Smooth muscle cell (in vitro differentiated cells): ENCODE measurements around the gene FER1L5. TPM values are rescaled to one million over a fixed set of nuclear protein-coding genes. Genes with fewer than 3 reads are reported as not detected.

ENCODE experiments used
- DNase-seq: peaks from one replicate; lab custom pipeline; 2025; ENCODE audit not compliant: unreplicated experiment; lab: John Stamatoyannopoulos, UW
- H2AFZ ChIP-seq: fragments of 200-600 bp; sonication (generic); 2 replicates; pipeline ENCODE4 v1.6.0; 2016; ENCODE audit warnings: antibody characterized with exemption, low read depth, mild to moderate bottlenecking
- H3F3A ChIP-seq: fragments of 200-600 bp; sonication (generic); 2 replicates; pipeline ENCODE4 v1.6.0; 2017; ENCODE audit warnings: antibody characterized with exemption, low read depth
- H3K27ac ChIP-seq: fragments of 200-600 bp; sonication (generic); 2 replicates; pipeline ENCODE4 v1.5.1; 2016; ENCODE audit warnings: low read depth, mild to moderate bottlenecking
- H3K27me3 ChIP-seq: fragments of 200-600 bp; sonication (generic); 2 replicates; pipeline ENCODE4 v1.6.1; 2016; ENCODE audit warnings: low read depth, mild to moderate bottlenecking
- H3K36me3 ChIP-seq: fragments of 200-600 bp; sonication (generic); 2 replicates; pipeline ENCODE4 v1.5.1; 2016; ENCODE audit warnings: low read depth
- H3K4me1 ChIP-seq: fragments of 200-600 bp; sonication (generic); 2 replicates; pipeline ENCODE4 v1.5.1; 2016; ENCODE audit warnings: low read depth
- H3K4me2 ChIP-seq: fragments of 200-600 bp; sonication (generic); 2 replicates; pipeline ENCODE4 v1.6.0; 2016; ENCODE audit warnings: mild to moderate bottlenecking
- H3K4me3 ChIP-seq: fragments of 200-600 bp; sonication (generic); 2 replicates; pipeline ENCODE4 v1.5.1; 2016; ENCODE audit warnings: mild to moderate bottlenecking
- H3K79me2 ChIP-seq: fragments of 200-600 bp; sonication (generic); 2 replicates; pipeline ENCODE4 v1.6.0; 2016; ENCODE audit warnings: low read depth, mild to moderate bottlenecking
- H3K9ac ChIP-seq: fragments of 200-600 bp; sonication (generic); 2 replicates; pipeline ENCODE4 v1.6.0; 2016; ENCODE audit warnings: low read depth
- H3K9me3 ChIP-seq: fragments of 200-600 bp; sonication (generic); replicated peaks from 2 replicates; pipeline ENCODE4 v1.5.1; 2016; ENCODE audit warnings: low read depth
- H4K20me1 ChIP-seq: fragments of 200-600 bp; sonication (generic); 2 replicates; pipeline ENCODE4 v1.6.0; 2016; ENCODE audit warnings: low read depth
- WGBS: methylation state at CpG from one replicate; pipeline ENCODE4 v1.1.7; 2016; ENCODE audit warnings: low lambda C conversion rate; 5-methylcytosine and 5-hydroxymethylcytosine counted together
- polyA plus RNA-seq: library from polyadenylated mRNA; unstranded; fragments of >200 nt; fragmentation: Nextera tagmentation; extraction: Ambion mirVana; gene quantifications from 2 replicates; pipeline ENCODE4 v1.2.1, GENCODE V29; 2016
- total RNA-seq: library from RNA; depleted of rRNA; stranded (reverse); fragments of >200 nt; gene quantifications from 2 replicates; pipeline ENCODE4 v1.2.3, GENCODE V29; 2014
- TF ChIP-seq, protein P1 (sequence below): fragments of 200-600 bp; sonication (generic); IDR thresholded peaks from 2 replicates; pipeline ENCODE4 v1.5.1; 2017; ENCODE audit warnings: borderline replicate concordance, mild to moderate bottlenecking, antibody characterized with exemption; ENCODE audit not compliant: insufficient read depth, poor library complexity, severe bottlenecking

The FER1L5 gene
- total and polyA plus RNA-seq, 2 experiments from 2014 or later, result not detected

DNA sequence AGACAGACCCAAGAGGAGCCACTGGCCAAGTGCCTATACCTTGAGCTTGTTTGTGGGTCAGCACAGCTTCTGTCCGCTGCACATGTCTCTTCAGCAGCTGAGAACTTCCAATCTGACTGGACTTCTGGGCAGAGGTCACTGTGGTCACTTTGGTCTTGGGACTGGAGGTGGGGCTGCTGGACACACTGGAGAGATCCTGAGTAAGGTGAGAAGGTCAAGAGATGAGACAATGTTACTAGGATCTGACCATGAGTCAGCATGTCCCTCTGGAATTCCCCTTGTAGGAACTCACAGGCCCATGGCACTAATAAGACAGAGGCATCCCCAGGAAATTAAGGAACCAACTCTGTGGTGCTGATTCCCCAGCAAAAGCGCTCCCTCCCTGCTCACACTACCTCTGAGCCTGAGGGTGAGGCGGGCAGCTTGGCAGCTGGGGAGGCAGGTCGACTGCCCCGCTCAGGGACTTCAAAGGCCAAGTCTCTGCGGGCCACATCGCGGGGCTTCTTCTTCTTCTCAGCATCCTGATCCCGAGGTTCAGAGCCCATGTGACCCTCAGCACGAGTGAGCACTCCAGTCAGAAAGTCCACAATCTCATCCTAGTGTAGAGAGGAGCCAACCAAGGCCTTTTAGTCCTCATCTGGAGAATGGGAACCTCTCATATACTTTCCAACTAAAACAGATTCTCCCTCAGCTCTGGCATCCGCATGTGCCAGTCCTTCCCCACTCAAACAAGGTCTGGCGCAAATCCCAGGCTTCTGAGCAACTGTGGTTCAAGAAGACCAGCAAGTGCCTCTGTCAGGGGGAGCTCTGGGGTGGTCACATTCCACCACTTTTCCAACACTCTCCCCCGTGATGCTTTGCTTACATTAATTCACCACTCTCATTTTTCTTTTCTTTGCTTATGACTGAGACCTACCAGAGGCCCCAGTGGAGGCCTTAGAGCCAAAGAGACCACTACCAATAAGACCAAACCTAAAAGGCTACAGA is 33.8 kb upstream of the FER1L5 start:
- no peaks in the 10 kb centered on the region for H3K4me1 ChIP-seq
- 96% methylated on average over 13 of the region's 13 CpGs for WGBS
- no peak overlapping the region for H3K4me2 ChIP-seq
- DNase-seq, result no peak
- TF ChIP-seq, protein P1, sequence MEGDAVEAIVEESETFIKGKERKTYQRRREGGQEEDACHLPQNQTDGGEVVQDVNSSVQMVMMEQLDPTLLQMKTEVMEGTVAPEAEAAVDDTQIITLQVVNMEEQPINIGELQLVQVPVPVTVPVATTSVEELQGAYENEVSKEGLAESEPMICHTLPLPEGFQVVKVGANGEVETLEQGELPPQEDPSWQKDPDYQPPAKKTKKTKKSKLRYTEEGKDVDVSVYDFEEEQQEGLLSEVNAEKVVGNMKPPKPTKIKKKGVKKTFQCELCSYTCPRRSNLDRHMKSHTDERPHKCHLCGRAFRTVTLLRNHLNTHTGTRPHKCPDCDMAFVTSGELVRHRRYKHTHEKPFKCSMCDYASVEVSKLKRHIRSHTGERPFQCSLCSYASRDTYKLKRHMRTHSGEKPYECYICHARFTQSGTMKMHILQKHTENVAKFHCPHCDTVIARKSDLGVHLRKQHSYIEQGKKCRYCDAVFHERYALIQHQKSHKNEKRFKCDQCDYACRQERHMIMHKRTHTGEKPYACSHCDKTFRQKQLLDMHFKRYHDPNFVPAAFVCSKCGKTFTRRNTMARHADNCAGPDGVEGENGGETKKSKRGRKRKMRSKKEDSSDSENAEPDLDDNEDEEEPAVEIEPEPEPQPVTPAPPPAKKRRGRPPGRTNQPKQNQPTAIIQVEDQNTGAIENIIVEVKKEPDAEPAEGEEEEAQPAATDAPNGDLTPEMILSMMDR, result no peak
- H3K27ac ChIP-seq, result no peak overlapping the region
- H3K4me3 ChIP-seq, result no peak overlapping the region
- no peaks in the 10 kb centered on the region for H3K9me3 ChIP-seq
- no peaks in the 10 kb centered on the region for H4K20me1 ChIP-seq
- H2AFZ ChIP-seq, result no peak overlapping the region
- H3K9ac ChIP-seq, result no peak overlapping the region
- H3K27me3 ChIP-seq, result no peaks in the 10 kb centered on the region
- no peaks in the 10 kb centered on the region for H3K79me2 ChIP-seq
- H3F3A ChIP-seq, result no peaks in the 10 kb centered on the region
- H3K36me3 ChIP-seq, result peaks cover 8% of the 10 kb centered on the region

DNA sequence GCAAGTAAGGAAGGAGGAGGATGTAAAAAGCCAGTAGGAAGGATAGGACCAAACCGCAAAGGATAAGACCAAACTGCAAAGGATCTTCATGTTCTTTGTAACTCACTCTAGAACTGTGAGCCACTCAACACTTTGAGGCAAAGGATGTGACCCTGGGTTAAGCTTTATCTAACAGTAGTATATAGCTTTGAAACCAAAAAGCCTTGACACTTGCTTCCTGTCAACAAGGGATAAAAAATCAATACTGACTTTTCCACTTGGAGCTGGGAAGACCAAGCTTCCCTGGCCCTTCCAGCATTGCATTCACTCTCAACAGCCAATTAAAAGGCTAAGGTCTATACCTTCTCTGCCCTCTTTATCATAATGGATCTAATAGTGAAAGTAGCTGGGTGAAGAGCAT is 26.4 kb upstream of the FER1L5 start:
- H3K9ac ChIP-seq, result no peak overlapping the region
- no peak overlapping the region for H3K4me2 ChIP-seq
- TF ChIP-seq, protein P1, result no peak
- no peaks in the 10 kb centered on the region for H3K79me2 ChIP-seq
- no peaks in the 10 kb centered on the region for H3K4me1 ChIP-seq
- 96% methylated on average over 1 of the region's 1 CpG for WGBS
- no peaks in the 10 kb centered on the region for H3K9me3 ChIP-seq
- no peaks in the 10 kb centered on the region for H3F3A ChIP-seq
- no peak overlapping the region for H2AFZ ChIP-seq
- H3K27me3 ChIP-seq, result no peaks in the 10 kb centered on the region
- H3K27ac ChIP-seq, result no peak overlapping the region
- DNase-seq, result no peak
- H4K20me1 ChIP-seq, result peaks cover 9% of the 10 kb centered on the region
- H3K4me3 ChIP-seq, result no peak overlapping the region
- peaks cover 13% of the 10 kb centered on the region for H3K36me3 ChIP-seq

DNA sequence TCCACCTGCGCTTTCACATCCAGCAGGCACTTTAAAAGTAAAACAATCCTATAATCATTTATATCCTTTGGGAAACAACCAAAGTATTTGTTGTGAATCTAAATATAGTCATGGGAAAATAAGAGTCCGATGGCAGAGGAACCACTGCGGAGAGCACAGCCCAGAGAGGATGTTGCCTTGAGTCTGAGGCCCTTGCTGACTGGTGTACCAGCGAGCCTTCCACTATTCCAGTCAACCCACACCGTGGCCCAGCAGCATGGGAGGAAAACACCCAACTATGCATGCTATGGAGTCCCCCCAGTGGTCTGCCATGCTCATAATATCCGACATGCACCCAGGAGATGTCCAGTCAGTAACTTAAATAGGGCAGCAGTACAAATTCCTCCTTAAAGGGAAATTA is 26.0 kb upstream of the FER1L5 start:
- Histone ChIP-seq H3K4me1 (no peaks in the 10 kb centered on the region), H2AFZ (no peak overlapping the region), H3K9me3 (no peaks in the 10 kb centered on the region), H3K9ac (no peak overlapping the region), H4K20me1 (peaks cover 9% of the 10 kb centered on the region), H3K4me2 (no peak overlapping the region), H3K27ac (no peak overlapping the region), H3K4me3 (no peak overlapping the region), H3K27me3 (no peaks in the 10 kb centered on the region), H3K36me3 (peaks cover 13% of the 10 kb centered on the region), H3F3A (no peaks in the 10 kb centered on the region), H3K79me2 (no peaks in the 10 kb centered on the region)
- 100% methylated on average over 6 of the region's 6 CpGs for WGBS
- TF ChIP-seq, protein P1, result no peak
- DNase-seq, result no peak

DNA sequence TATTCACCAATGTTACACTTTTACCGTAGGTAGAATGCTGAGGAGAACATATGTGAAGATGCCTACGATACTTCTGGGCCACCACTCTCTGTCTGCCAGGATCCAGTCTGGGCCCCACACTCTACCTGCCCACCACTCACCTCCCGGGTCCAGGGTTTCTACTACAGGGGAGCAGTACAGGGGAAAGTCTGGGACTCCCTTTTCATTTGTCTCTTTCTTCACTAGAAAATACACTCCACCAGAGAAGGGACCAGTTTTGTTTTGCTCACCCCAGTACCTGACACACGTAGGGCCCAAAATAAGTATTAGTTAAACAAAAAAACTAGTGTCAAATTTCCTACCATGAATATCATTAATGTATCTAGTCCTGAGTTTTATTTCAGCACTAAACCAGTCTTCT is 25.6 kb upstream of the FER1L5 start:
- no peak overlapping the region for H3K4me2 ChIP-seq
- no peak overlapping the region for H3K4me3 ChIP-seq
- no peaks in the 10 kb centered on the region for H3K79me2 ChIP-seq
- no peaks in the 10 kb centered on the region for H3F3A ChIP-seq
- 98% methylated on average over 4 of the region's 4 CpGs for WGBS
- H3K9me3 ChIP-seq, result no peaks in the 10 kb centered on the region
- H4K20me1 ChIP-seq, result peaks cover 9% of the 10 kb centered on the region
- TF ChIP-seq, protein P1, result no peak
- H2AFZ ChIP-seq, result no peak overlapping the region
- no peak overlapping the region for H3K27ac ChIP-seq
- no peak overlapping the region for H3K9ac ChIP-seq
- H3K4me1 ChIP-seq, result no peaks in the 10 kb centered on the region
- DNase-seq, result no peak
- no peaks in the 10 kb centered on the region for H3K27me3 ChIP-seq
- peaks cover 12% of the 10 kb centered on the region for H3K36me3 ChIP-seq
